Karpas-422 (cell line): ENCODE results near the gene WDR53. TPM values are rescaled to one million over a fixed set of nuclear protein-coding genes. Genes with fewer than 3 reads are reported as not detected.
"Not testable (repeated sequence)": the region's sequence is repeated elsewhere in the genome, so short reads cannot be mapped to it uniquely, and the experiment has no call there.

Experiments
- DNase-seq: peaks from one replicate; pipeline ENCODE4 v3.0.0-alpha.2; 2015
- H2AFZ ChIP-seq: fragments of 200-600 bp; sonication (generic); 2 replicates; pipeline ENCODE4 v1.6.1; 2014; ENCODE audit warnings: antibody characterized with exemption, low read length, mixed read lengths
- H3K27ac ChIP-seq: fragments of 200-600 bp; sonication (generic); 2 replicates; pipeline ENCODE4 v1.5.1; 2014; ENCODE audit warnings: mild to moderate bottlenecking, low read length, moderate library complexity
- H3K27me3 ChIP-seq: fragments of 200-600 bp; sonication (generic); 2 replicates; pipeline ENCODE4 v1.6.1; 2014; ENCODE audit warnings: low read length, mixed read lengths
- H3K36me3 ChIP-seq: fragments of 200-600 bp; sonication (generic); 2 replicates; pipeline ENCODE4 v1.6.1; 2014; ENCODE audit warnings: low read length, mixed read lengths; ENCODE audit not compliant: insufficient read depth
- H3K4me1 ChIP-seq: fragments of 200-600 bp; sonication (generic); 2 replicates; pipeline ENCODE4 v1.6.1; 2014; ENCODE audit warnings: mild to moderate bottlenecking, low read length, mixed read lengths
- H3K4me2 ChIP-seq: fragments of 200-600 bp; sonication (generic); 2 replicates; pipeline ENCODE4 v1.6.1; 2014; ENCODE audit warnings: low read length, low read depth, mild to moderate bottlenecking; ENCODE audit not compliant: poor library complexity, severe bottlenecking
- H3K4me3 ChIP-seq: fragments of 200-600 bp; sonication (generic); 2 replicates; pipeline ENCODE4 v1.5.1; 2014; ENCODE audit warnings: mild to moderate bottlenecking, antibody characterized with exemption, low read length, mixed read lengths
- H3K79me2 ChIP-seq: fragments of 200-600 bp; sonication (generic); 2 replicates; pipeline ENCODE4 v1.6.1; 2014; ENCODE audit warnings: mild to moderate bottlenecking, low read length, mixed read lengths
- H3K9ac ChIP-seq: fragments of 200-600 bp; sonication (generic); 2 replicates; pipeline ENCODE4 v1.6.0; 2014; ENCODE audit warnings: low read length
- H3K9me2 ChIP-seq: fragments of 200-600 bp; sonication (generic), shearing (Covaris generic); replicated peaks from 2 replicates; pipeline ENCODE4 v1.6.0; 2014; ENCODE audit warnings: mild to moderate bottlenecking, low read length, moderate library complexity; ENCODE audit not compliant: insufficient read depth
- H3K9me3 ChIP-seq: fragments of 300-700, 200-600 bp; sonication (generic); 2 replicates; pipeline ENCODE4 v1.6.1; 2014; ENCODE audit warnings: low read length, mixed read lengths
- H4K20me1 ChIP-seq: fragments of 200-600 bp; sonication (generic); 2 replicates; pipeline ENCODE4 v1.6.1; 2014; ENCODE audit warnings: mild to moderate bottlenecking, antibody characterized with exemption, low read length, low read depth; ENCODE audit not compliant: insufficient read depth
- total RNA-seq: library from RNA; depleted of rRNA; stranded (reverse); fragments of >200 nt; shearing (Covaris generic); gene quantifications from 2 replicates; pipeline ENCODE4 v1.2.3, GENCODE V29; 2014; ENCODE audit warnings: low replicate concordance; rRNA removed

WDR53 gene
- 7.0 and 9.2 TPM in 2 replicates for total RNA-seq

- Histone ChIP-seq H3K9me2 (no peaks in the 10 kb centered on the region), H3K4me2 (peak within 1 kb of the TSS; percentile 94), H3K4me3 (peak within 1 kb of the TSS; percentile 87), H3K79me2 (peaks cover 78% of the 10 kb centered on the region), H3K4me1 (peaks cover 42% of the 10 kb centered on the region), H3K9me3 (no peaks in the 10 kb centered on the region), H2AFZ (peak within 1 kb of the TSS; percentile 53; the same call in 1 of the 2 replicates), H3K27me3 (no peaks in the 10 kb centered on the region), H3K27ac (peak within 1 kb of the TSS; percentile 20; the same call in 1 of the 2 replicates), H3K9ac (peak within 1 kb of the TSS; percentile 88), H4K20me1 (no peaks in the 10 kb centered on the region), H3K36me3 (no peaks in the 10 kb centered on the region)
- peak; percentile 100 for DNase-seq
Measured at GRCh38 chr3:196568246-196569002, at the start of gene WDR53, which contains the start of gene FBXO45. WDR53 (minus strand) TSS chr3:196568554; CDS start chr3:196561475, 7,079 bp downstream. FBXO45 (plus strand) TSS chr3:196568660; CDS start chr3:196568985, 325 bp downstream.

DNA sequence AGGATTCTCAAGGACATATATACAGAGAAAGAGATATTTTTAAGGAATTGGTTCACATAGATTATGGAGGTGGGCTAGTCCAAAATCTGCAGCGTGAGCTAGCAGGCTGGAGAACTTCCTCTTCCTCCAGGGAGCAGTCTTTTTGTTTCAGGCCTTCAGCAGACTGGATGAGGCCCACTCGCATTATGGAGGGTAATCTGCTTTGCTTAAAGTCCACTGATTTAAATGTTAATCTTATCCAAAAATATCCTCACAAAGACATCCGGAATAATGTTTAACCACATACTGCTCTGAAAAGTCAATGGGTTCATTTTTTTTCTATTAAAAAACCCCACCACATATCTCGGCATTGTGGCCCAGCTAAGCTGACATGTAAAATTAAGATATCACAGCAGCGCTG is 48.9 kb upstream of the WDR53 start:
- Histone ChIP-seq H3K9ac (peak overlapping the region; percentile 2; the same call in 1 of the 2 replicates), H3K27me3 (no peaks in the 10 kb centered on the region), H3K9me2 (no peaks in the 10 kb centered on the region), H3K4me1 (peaks cover 8% of the 10 kb centered on the region), H4K20me1 (no peaks in the 10 kb centered on the region), H3K4me3 (no peak overlapping the region), H3K36me3 (no peaks in the 10 kb centered on the region), H3K79me2 (no peaks in the 10 kb centered on the region), H2AFZ (peak overlapping the region; percentile 72), H3K27ac (no peak overlapping the region), H3K9me3 (no peaks in the 10 kb centered on the region), H3K4me2 (peak overlapping the region; percentile 43)
- DNase-seq, result peak; percentile 79

DNA sequence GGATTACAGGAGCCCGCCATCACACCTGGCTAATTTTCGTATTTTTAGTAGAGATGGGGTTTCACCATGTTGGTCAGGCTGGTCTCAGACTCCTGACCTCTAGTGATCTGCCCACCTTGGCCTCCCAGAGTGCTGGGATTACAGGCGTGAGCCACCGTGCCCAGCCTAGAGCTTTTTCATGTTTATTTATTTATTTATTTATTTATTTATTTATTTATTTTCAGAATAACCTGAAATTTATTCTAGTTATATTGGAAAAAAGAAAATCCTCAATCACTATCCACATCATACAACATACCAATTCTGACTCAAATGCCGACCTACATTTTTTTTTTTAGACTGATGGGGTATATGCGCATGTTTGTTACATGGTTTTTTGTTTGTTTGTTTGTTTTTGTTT is 46.9 kb upstream of the WDR53 start:
- not testable (repeated sequence) for H4K20me1 ChIP-seq, H3K4me1 ChIP-seq, H3K9me3 ChIP-seq, H3K9ac ChIP-seq, H3K36me3 ChIP-seq, DNase-seq, H3K4me3 ChIP-seq, H2AFZ ChIP-seq, H3K9me2 ChIP-seq, H3K4me2 ChIP-seq, H3K27ac ChIP-seq, H3K27me3 ChIP-seq, H3K79me2 ChIP-seq

DNA sequence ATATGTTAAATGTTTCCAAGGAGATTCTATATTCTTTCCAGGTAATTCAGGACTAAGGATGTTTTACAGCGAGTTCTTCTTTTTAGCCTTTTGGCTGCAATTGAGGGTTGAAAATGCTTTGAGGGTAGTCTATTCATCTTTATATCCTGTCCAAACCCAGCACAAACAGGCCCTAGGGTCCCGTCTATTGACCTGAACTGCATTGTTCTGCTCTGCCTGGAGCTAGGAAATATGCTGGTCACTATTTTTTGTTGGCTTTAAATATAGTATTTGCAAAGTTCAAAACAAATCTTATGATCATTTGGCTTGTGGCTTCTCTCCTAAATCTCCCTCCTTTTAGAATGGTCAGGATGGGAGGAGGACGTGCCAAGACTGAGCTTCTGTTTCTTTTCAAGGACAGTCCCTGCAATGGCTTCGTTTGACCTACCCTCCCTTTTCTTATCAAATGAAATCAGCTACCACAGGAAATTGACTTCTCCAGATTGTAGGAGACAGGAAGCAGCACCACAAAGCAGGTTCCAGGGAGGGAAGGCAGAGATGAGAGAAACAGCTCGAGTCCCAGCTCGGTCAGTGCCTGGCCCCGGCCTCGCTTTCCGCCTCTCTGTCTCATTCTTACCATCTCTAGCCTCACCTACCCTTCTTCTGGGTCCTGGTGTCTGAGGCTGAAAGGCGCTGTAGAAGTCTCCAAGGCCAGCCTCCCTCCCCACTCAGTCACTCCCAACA is 43.6 kb upstream of the WDR53 start:
- H3K9me3 ChIP-seq, result no peaks in the 10 kb centered on the region
- no peaks in the 10 kb centered on the region for H3K36me3 ChIP-seq
- H2AFZ ChIP-seq, result no peak overlapping the region
- no peaks in the 10 kb centered on the region for H3K9me2 ChIP-seq
- no peak for DNase-seq
- no peaks in the 10 kb centered on the region for H3K79me2 ChIP-seq
- no peak overlapping the region for H3K9ac ChIP-seq
- H3K4me2 ChIP-seq, result no peak overlapping the region
- no peak overlapping the region for H3K27ac ChIP-seq
- peaks cover 6% of the 10 kb centered on the region for H3K4me1 ChIP-seq
- H4K20me1 ChIP-seq, result no peaks in the 10 kb centered on the region
- H3K27me3 ChIP-seq, result no peaks in the 10 kb centered on the region
- H3K4me3 ChIP-seq, result no peak overlapping the region

DNA sequence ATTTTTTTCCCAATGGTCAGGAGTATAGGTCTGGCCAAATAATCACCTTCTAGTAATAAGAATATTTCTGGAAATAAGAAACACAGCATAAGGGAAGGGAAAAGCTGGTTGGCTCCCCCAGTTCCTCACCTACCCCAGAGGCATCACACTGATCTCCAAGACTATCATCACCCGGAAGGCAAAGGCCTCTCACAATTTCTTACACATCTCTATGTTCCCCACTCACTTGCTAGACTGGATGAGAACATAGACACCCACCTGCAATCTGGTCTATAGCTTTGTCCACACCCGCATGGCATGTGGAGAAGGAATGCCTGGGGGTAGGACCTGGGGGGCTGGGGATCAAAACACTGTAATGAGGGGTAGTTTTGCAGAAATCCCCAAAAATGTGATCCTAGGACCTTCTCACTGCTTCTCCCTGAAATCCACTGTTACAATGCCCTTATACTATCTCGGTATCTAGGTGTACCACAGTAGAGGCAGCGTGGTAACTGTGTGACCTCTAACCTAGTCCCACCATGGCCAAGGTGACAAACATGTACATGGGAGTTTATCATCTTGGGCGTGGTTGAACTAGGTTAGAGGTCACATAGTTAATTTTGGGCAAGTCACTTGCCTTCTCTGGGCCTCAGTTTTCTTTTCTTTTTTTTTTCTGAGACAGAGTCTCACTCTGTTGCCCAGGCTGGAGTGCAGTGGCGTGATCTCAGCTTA is 41.6 kb upstream of the WDR53 start:
- H4K20me1 ChIP-seq, result no peaks in the 10 kb centered on the region
- no peaks in the 10 kb centered on the region for H3K27me3 ChIP-seq
- H3K27ac ChIP-seq, result no peak overlapping the region
- no peaks in the 10 kb centered on the region for H3K79me2 ChIP-seq
- peak overlapping the region; percentile 46 for H3K4me2 ChIP-seq
- peaks cover 6% of the 10 kb centered on the region for H3K4me1 ChIP-seq
- no peaks in the 10 kb centered on the region for H3K36me3 ChIP-seq
- no peak overlapping the region for H3K4me3 ChIP-seq
- no peaks in the 10 kb centered on the region for H3K9me3 ChIP-seq
- H3K9ac ChIP-seq, result peak overlapping the region; percentile 7; the same call in 1 of the 2 replicates
- peak overlapping the region; percentile 27; the same call in 1 of the 2 replicates for H2AFZ ChIP-seq
- peak; percentile 41 for DNase-seq
- no peaks in the 10 kb centered on the region for H3K9me2 ChIP-seq

- Histone ChIP-seq H3K36me3 (no peaks in the 10 kb centered on the region), H3K4me3 (0 out of 2 replicates have a peak overlapping the region, but pooled peaks have one; percentile 19), H3K79me2 (no peaks in the 10 kb centered on the region), H2AFZ (peak overlapping the region; percentile 27; the same call in 1 of the 2 replicates), H3K9ac (peak overlapping the region; percentile 7; the same call in 1 of the 2 replicates), H3K9me2 (no peaks in the 10 kb centered on the region), H3K9me3 (no peaks in the 10 kb centered on the region), H3K27me3 (no peaks in the 10 kb centered on the region), H3K4me1 (peaks cover 8% of the 10 kb centered on the region), H4K20me1 (no peaks in the 10 kb centered on the region), H3K4me2 (peak overlapping the region; percentile 46), H3K27ac (no peak overlapping the region)
- DNase-seq, result peak; percentile 98
Measured at GRCh38 chr3:196609343-196609775, 41.0 kb upstream of the WDR53 start.

DNA sequence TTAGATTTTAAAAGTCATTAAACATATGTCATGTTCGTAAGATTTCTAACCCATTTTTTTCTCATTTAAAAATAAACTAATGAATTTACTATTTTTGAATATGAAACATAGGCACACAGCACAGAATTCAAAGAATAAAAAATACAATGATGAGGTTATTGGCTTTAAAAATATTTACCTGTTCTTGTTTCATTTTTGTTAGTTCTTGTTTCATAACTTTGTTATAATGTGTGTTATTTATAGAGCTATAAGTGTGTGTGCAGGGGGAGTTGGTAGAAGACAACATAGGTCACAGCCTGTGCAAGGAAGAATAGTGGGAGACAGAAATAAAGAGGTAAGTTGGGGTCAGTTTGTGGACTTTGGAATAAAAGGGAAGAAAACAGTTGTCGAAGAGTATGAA is 40.3 kb upstream of the WDR53 start:
- Histone ChIP-seq H3K4me1 (peaks cover 10% of the 10 kb centered on the region), H2AFZ (no peak overlapping the region), H3K4me2 (no peak overlapping the region), H3K9me3 (no peaks in the 10 kb centered on the region), H3K79me2 (no peaks in the 10 kb centered on the region), H3K27ac (no peak overlapping the region), H3K27me3 (0 out of 2 replicates have a peak, but pooled peaks cover under 1% of the 10 kb centered on the region), H3K9me2 (no peaks in the 10 kb centered on the region), H3K4me3 (no peak overlapping the region), H3K9ac (no peak overlapping the region), H3K36me3 (no peaks in the 10 kb centered on the region), H4K20me1 (no peaks in the 10 kb centered on the region)
- DNase-seq, result no peak
